GM12892 (cell line): ENCODE results near the gene TBC1D17.

ENCODE experiments used
- POLR2A ChIP-seq: IDR thresholded peaks from 2 replicates; pipeline ENCODE4 v1.6.1; 2011; ENCODE audit warnings: low read depth, low read length, control low read depth
- POLR2AphosphoS5 ChIP-seq: IDR thresholded peaks from 2 replicates; pipeline ENCODE4 v1.6.1; 2011; ENCODE audit warnings: low read depth, low read length, control low read depth
- TAF1 ChIP-seq: IDR thresholded peaks from 2 replicates; pipeline ENCODE4 v1.6.1; 2011; ENCODE audit warnings: low read depth, mild to moderate bottlenecking, control low read depth, low read length, borderline replicate concordance

DNA sequence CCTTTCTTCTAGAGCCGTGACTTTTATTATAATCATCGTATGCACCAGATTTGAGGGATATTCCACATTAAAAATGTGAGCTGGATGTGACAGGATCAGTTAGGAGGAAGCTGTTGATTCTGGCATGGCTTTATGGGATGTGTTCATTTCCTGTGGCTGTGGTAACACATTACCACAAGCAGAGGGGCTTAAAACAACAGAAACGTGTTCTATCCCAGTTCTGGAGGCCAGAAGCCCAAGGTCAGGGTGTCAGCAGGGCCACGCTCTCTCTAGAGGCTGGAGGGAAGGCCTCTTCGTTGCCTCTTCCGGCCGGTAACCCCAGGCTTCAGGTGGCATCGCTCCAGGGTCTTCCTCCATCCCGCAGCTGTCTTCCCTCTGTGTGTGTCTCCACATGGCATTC lies 44.9 kb upstream of the TBC1D17 start:
- TF ChIP-seq POLR2AphosphoS5 (no peak), POLR2A (no peak), TAF1 (no peak)
